H9 (cell line): ENCODE data around the gene PDXP. TPM values are rescaled to one million over a fixed set of nuclear protein-coding genes. Genes with fewer than 3 reads are reported as not detected.

Experiments
- DNase-seq: peaks from one replicate; pipeline ENCODE4 v3.0.0-alpha.2; 2017
- H2AFZ ChIP-seq: one replicate; pipeline ENCODE4 v1.6.1; 2013; ENCODE audit warnings: mild to moderate bottlenecking, low read length, control low read depth, moderate library complexity
- H2AK5ac ChIP-seq: 2 replicates; pipeline ENCODE4 v1.6.1; 2013; ENCODE audit warnings: low read length, control low read depth, mixed read lengths; ENCODE audit not compliant: insufficient read length
- H2BK120ac ChIP-seq: one replicate; pipeline ENCODE4 v1.6.1; 2013; ENCODE audit warnings: low read depth, mild to moderate bottlenecking, low read length, control low read depth, inconsistent platforms; ENCODE audit not compliant: poor library complexity, severe bottlenecking
- H2BK12ac ChIP-seq: 2 replicates; pipeline ENCODE4 v1.6.1; 2013; ENCODE audit warnings: low read length, control low read depth, mixed read lengths, low read depth; ENCODE audit not compliant: insufficient read length
- H2BK15ac ChIP-seq: 2 replicates; pipeline ENCODE4 v1.6.1; 2013; ENCODE audit warnings: low read depth, low read length, control low read depth
- H2BK20ac ChIP-seq: one replicate; pipeline ENCODE4 v1.6.1; 2013; ENCODE audit warnings: low read depth, mild to moderate bottlenecking, low read length, control low read depth, inconsistent platforms; ENCODE audit not compliant: poor library complexity, severe bottlenecking
- H2BK5ac ChIP-seq: 2 replicates; pipeline ENCODE4 v1.6.1; 2013; ENCODE audit warnings: low read length, control low read depth, mixed read lengths; ENCODE audit not compliant: insufficient read length
- H3K14ac ChIP-seq: 2 replicates; pipeline ENCODE4 v1.6.1; 2013; ENCODE audit warnings: low read length, control low read depth; ENCODE audit not compliant: insufficient read depth
- H3K18ac ChIP-seq: 2 replicates; pipeline ENCODE4 v1.6.1; 2013; ENCODE audit warnings: low read depth, mild to moderate bottlenecking, mixed read lengths, low read length, control low read depth; ENCODE audit not compliant: insufficient read length
- H3K23ac ChIP-seq: 2 replicates; pipeline ENCODE4 v1.6.1; 2013; ENCODE audit warnings: low read length, control low read depth, mixed read lengths, low read depth; ENCODE audit not compliant: insufficient read length
- H3K23me2 ChIP-seq: 2 replicates; pipeline ENCODE4 v1.6.1; 2013; ENCODE audit warnings: low read depth, mild to moderate bottlenecking, mixed read lengths, low read length, control low read depth; ENCODE audit not compliant: insufficient read length, poor library complexity, severe bottlenecking
- H3K27ac ChIP-seq: 2 replicates; pipeline ENCODE4 v1.5.1; 2013; ENCODE audit warnings: low read length, control low read depth, mixed read lengths, low read depth; ENCODE audit not compliant: insufficient read length
- H3K27me3 ChIP-seq: 2 replicates; pipeline ENCODE4 v1.6.1; 2013; ENCODE audit warnings: low read length, control low read depth, inconsistent platforms; ENCODE audit not compliant: insufficient read depth
- H3K4ac ChIP-seq: 2 replicates; pipeline ENCODE4 v1.6.1; 2013; ENCODE audit warnings: low read depth, mild to moderate bottlenecking, control low read depth, inconsistent platforms, low read length, moderate library complexity
- H3K4me1 ChIP-seq: 2 replicates; pipeline ENCODE4 v1.6.1; 2013; ENCODE audit warnings: low read length, control low read depth, inconsistent platforms; ENCODE audit not compliant: insufficient read depth
- H3K4me2 ChIP-seq: 2 replicates; pipeline ENCODE4 v1.6.1; 2013; ENCODE audit warnings: low read length, control low read depth, mixed read lengths; ENCODE audit not compliant: insufficient read length, insufficient read depth
- H3K56ac ChIP-seq: 2 replicates; pipeline ENCODE4 v1.6.1; 2013; ENCODE audit warnings: low read depth, mild to moderate bottlenecking, mixed read lengths, low read length, control low read depth; ENCODE audit not compliant: insufficient read length
- H3K79me1 ChIP-seq: 2 replicates; pipeline ENCODE4 v1.6.1; 2013; ENCODE audit warnings: low read depth, mild to moderate bottlenecking, moderate library complexity, low read length, control low read depth, inconsistent platforms; ENCODE audit not compliant: insufficient read depth, poor library complexity, severe bottlenecking
- H3K79me2 ChIP-seq: 2 replicates; pipeline ENCODE4 v1.6.1; 2013; ENCODE audit warnings: low read length, control low read depth, inconsistent platforms; ENCODE audit not compliant: insufficient read depth
- H3K9ac ChIP-seq: 2 replicates; pipeline ENCODE4 v1.6.1; 2013; ENCODE audit warnings: low read length, control low read depth, mixed read lengths; ENCODE audit not compliant: insufficient read length; ENCODE audit errors: extremely low read depth
- H3K9me3 ChIP-seq: one replicate; pipeline ENCODE4 v1.6.1; 2013; ENCODE audit warnings: low read depth, low read length, inconsistent platforms; ENCODE audit not compliant: control insufficient read depth
- H3T11ph ChIP-seq: one replicate; pipeline ENCODE4 v1.6.1; 2013; ENCODE audit warnings: mild to moderate bottlenecking, low read length, control low read depth, inconsistent platforms
- H4K20me1 ChIP-seq: one replicate; pipeline ENCODE4 v1.6.1; 2013; ENCODE audit not compliant: control insufficient read depth, insufficient read length, insufficient read depth
- H4K5ac ChIP-seq: 2 replicates; pipeline ENCODE4 v1.6.1; 2013; ENCODE audit warnings: low read depth, mild to moderate bottlenecking, mixed read lengths, low read length, control low read depth; ENCODE audit not compliant: insufficient read length
- H4K8ac ChIP-seq: replicated peaks from 2 replicates; pipeline ENCODE4 v1.6.1; 2013; ENCODE audit warnings: low read length, control low read depth, mixed read lengths, low read depth; ENCODE audit not compliant: insufficient read length
- H4K91ac ChIP-seq: 2 replicates; pipeline ENCODE4 v1.6.1; 2013; ENCODE audit warnings: low read depth, mild to moderate bottlenecking, moderate library complexity, mixed read lengths, low read length, control low read depth; ENCODE audit not compliant: insufficient read length
- H3K27ac Mint-ChIP-seq, 3 experiments: 2 replicates in 2 of 3; 3 replicates in 1 of 3; pipeline ENCODE4 v1.8.0; 2020 to 2021; ENCODE audit warnings: mixed read lengths in 3 of 3, mild to moderate bottlenecking in 1 of 3, moderate library complexity in 1 of 3
- H3K27me3 Mint-ChIP-seq: 2 replicates; pipeline ENCODE4 v1.8.0; 2021; ENCODE audit warnings: low read depth, mild to moderate bottlenecking, moderate library complexity, mixed read lengths
- H3K36me3 Mint-ChIP-seq, 3 experiments: 2 replicates in 2 of 3; 3 replicates in 1 of 3; pipeline ENCODE4 v1.8.0; 2020 to 2021; ENCODE audit warnings: low read depth in 3 of 3, mixed read lengths in 3 of 3; ENCODE audit not compliant: insufficient read depth in 1 of 3
- H3K4me1 Mint-ChIP-seq, 2 experiments: 2 replicates each; pipeline ENCODE4 v1.8.0; 2020; ENCODE audit warnings: mixed read lengths in 2 of 2
- H3K4me3 Mint-ChIP-seq, 2 experiments: 2 replicates in 1 of 2; 3 replicates in 1 of 2; pipeline ENCODE4 v1.8.0; 2020 to 2021; ENCODE audit warnings: mild to moderate bottlenecking in 2 of 2, mixed read lengths in 2 of 2, moderate library complexity in 1 of 2
- H3K9me3 Mint-ChIP-seq, 2 experiments: 2 replicates in 1 of 2; 3 replicates in 1 of 2; pipeline ENCODE4 v1.8.0; 2020; ENCODE audit warnings: mild to moderate bottlenecking in 2 of 2, mixed read lengths in 2 of 2, moderate library complexity in 1 of 2
- CTCF ChIP-seq: fragments of 200-600 bp; sonication (generic); conservative IDR thresholded peaks from 3 replicates; pipeline ENCODE4 v1.8.0; 2021; ENCODE audit warnings: antibody characterized with exemption, mild to moderate bottlenecking
- WGBS: extraction: QIAGEN DNeasy Blood & Tissue Kit; methylation state at CpG from one replicate; pipeline ENCODE4 v1.1.7; 2013; ENCODE audit warnings: missing lambda C conversion rate, low lambda C conversion rate, mixed read lengths; ENCODE audit not compliant: insufficient read length; ENCODE audit errors: extremely low coverage; 5-methylcytosine and 5-hydroxymethylcytosine counted together
- total RNA-seq: library from RNA; stranded (reverse); gene quantifications from 2 replicates; pipeline ENCODE4 v1.2.1, GENCODE V29; 2021

Gene PDXP
- total RNA-seq, 1 experiment from 2014 or later = 41.0 TPM

GRCh38 chr22:37618674-37619073 lies 39.8 kb upstream of the PDXP start:
- Histone ChIP-seq H3T11ph (no peak overlapping the region), H3K23ac (no peak overlapping the region), H2BK20ac (no peak overlapping the region), H4K91ac (no peak overlapping the region), H3K9me3 (no peaks in the 10 kb centered on the region), H3K14ac (no peak overlapping the region), H4K20me1 (no peaks in the 10 kb centered on the region), H4K5ac (no peak overlapping the region), H4K8ac (no peak overlapping the region), H2BK12ac (no peak overlapping the region), H3K79me2 (no peaks in the 10 kb centered on the region), H2AK5ac (no peak overlapping the region), H3K56ac (no peak overlapping the region), H3K23me2 (no peaks in the 10 kb centered on the region), H2BK15ac (no peak overlapping the region), H3K4ac (no peak overlapping the region), H3K79me1 (no peaks in the 10 kb centered on the region), H3K27me3 (no peaks in the 10 kb centered on the region), H2AFZ (no peak overlapping the region), H3K27ac (no peak overlapping the region), H2BK120ac (no peak overlapping the region), H3K4me1 (peaks cover under 1% of the 10 kb centered on the region; the same call in 1 of the 2 replicates), H2BK5ac (no peak overlapping the region), H3K4me2 (no peak overlapping the region), H3K9ac (no peak overlapping the region), H3K18ac (no peak overlapping the region)
- Mint-ChIP-seq H3K4me3 (no peak overlapping the region), H3K27ac (no peak overlapping the region), H3K27me3 (no peaks in the 10 kb centered on the region; the same call in 1 of the 2 replicates), H3K36me3 (peaks cover 10 to 50% (median 49%) of the 10 kb centered on the region in 3 experiments; a peak in 6 of 7 replicates), H3K4me1 (peaks cover 1% of the 10 kb centered on the region in 2 experiments), H3K9me3 (no peaks in the 10 kb centered on the region)
- no peak for DNase-seq
- TF ChIP-seq CTCF = no peak
- WGBS = no CpG with 5 or more reads among the region's 6 CpGs
